K562 (cell line): ENCODE data around the gene ANKRD27. TPM values are rescaled to one million over a fixed set of nuclear protein-coding genes. Genes with fewer than 3 reads are reported as not detected.

Experiments
- ATAC-seq: fragments of 200-7000 bp; cut with Tn5 transposase; 3 replicates; pipeline ENCODE4 v1.9.1; 2020; ENCODE audit warnings: moderate library complexity
- BruUV-seq: library from RNA; stranded (reverse); fragments of 400-500 nt; replicated peaks from 2 replicates; lab custom pipeline; 2021; lab: Mats Ljungman, UMichigan
- CTCF ChIA-PET: fragments of 300-600 bp; formaldehyde crosslinking; extraction: SDS; loops from one replicate; lab custom pipeline; 2021; ENCODE audit warnings: low intra/inter-chr PET ratio; lab: Yijun Ruan, JAX
- POLR2A ChIA-PET: fragments of 300-600, 350-650 bp; sonication (Branson Sonifier 250); formaldehyde crosslinking; extraction: SDS; loops from one replicate; lab custom pipeline; 2021; ENCODE audit warnings: antibody characterized with exemption, inconsistent platforms; lab: Yijun Ruan, JAX
- DNase-seq, 4 experiments: peaks; one replicate each; pipeline versions ENCODE4 v3.0.0 to v3.0.0-alpha.2; 2011 to 2018; ENCODE audit warnings: low spot score in 3 of 4, mixed read lengths in 3 of 4; ENCODE audit errors: extremely low read depth in 1 of 4
- FAIRE-seq: peaks from 2 replicates; lab custom pipeline; 2011; peaks lifted over from hg19 to GRCh38; lab: Jason Lieb, UNC
- H2AFZ ChIP-seq: 2 replicates; pipeline ENCODE4 v1.6.0; 2011; ENCODE audit warnings: low read depth, low read length, control low read depth, inconsistent platforms
- H3K27ac ChIP-seq: fragments of 200-600 bp; 3 replicates; pipeline ENCODE4 v1.8.0; 2011; ENCODE audit warnings: low read depth, mild to moderate bottlenecking, control low read depth, inconsistent platforms, low read length, moderate library complexity, mixed read lengths; ENCODE audit errors: extremely low read depth
- H3K27me3 ChIP-seq, 2 experiments: fragments of 300-600 bp in 1 of 2; 2 replicates in 1 of 2; 3 replicates in 1 of 2; pipeline versions ENCODE4 v1.6.0 to v1.8.0; 2011; ENCODE audit warnings: inconsistent platforms in 2 of 2, low read length in 2 of 2, mild to moderate bottlenecking in 1 of 2, mixed read lengths in 1 of 2, moderate library complexity in 1 of 2; ENCODE audit not compliant: control insufficient read depth in 2 of 2, insufficient read depth in 2 of 2
- H3K36me3 ChIP-seq: fragments of 300-600 bp; 3 replicates; pipeline ENCODE4 v1.8.0; 2011; ENCODE audit warnings: mild to moderate bottlenecking, low read length, inconsistent platforms; ENCODE audit not compliant: control insufficient read depth, insufficient read depth
- H3K4me1 ChIP-seq, 2 experiments: fragments of 200-600 bp in 1 of 2; replicated peaks in 1 of 2; 2 replicates in 1 of 2; 3 replicates in 1 of 2; pipeline versions ENCODE4 v1.5.1 to v1.8.0; 2011; ENCODE audit warnings: inconsistent platforms in 2 of 2, low read length in 2 of 2, mild to moderate bottlenecking in 1 of 2, mixed read lengths in 1 of 2, moderate library complexity in 1 of 2; ENCODE audit not compliant: control insufficient read depth in 2 of 2, insufficient read depth in 2 of 2
- H3K4me2 ChIP-seq: 2 replicates; pipeline ENCODE4 v1.6.1; 2011; ENCODE audit warnings: low read length, control low read depth, inconsistent platforms, mixed read lengths; ENCODE audit not compliant: insufficient read depth
- H3K4me3 ChIP-seq: fragments of 200-600 bp; sonication (generic), shearing (Covaris generic); 2 replicates; pipeline ENCODE4 v1.5.1; 2016; ENCODE audit warnings: control low read depth, inconsistent platforms
- H3K79me2 ChIP-seq: fragments of 200-600 bp; 3 replicates; pipeline ENCODE4 v1.8.0; 2011; ENCODE audit warnings: low read length, inconsistent platforms; ENCODE audit not compliant: control insufficient read depth, insufficient read depth
- H3K9ac ChIP-seq, 2 experiments: 2 replicates each; pipeline versions ENCODE4 v1.6.0 to v1.6.1; 2011; ENCODE audit warnings: low read depth in 2 of 2, low read length in 2 of 2, control low read depth in 1 of 2, inconsistent platforms in 1 of 2, mild to moderate bottlenecking in 1 of 2, mixed read lengths in 1 of 2; ENCODE audit not compliant: insufficient read depth in 1 of 2
- H3K9me1 ChIP-seq: one replicate; pipeline ENCODE4 v1.6.0; 2011; ENCODE audit warnings: inconsistent platforms, mild to moderate bottlenecking, low read length, moderate library complexity; ENCODE audit not compliant: control insufficient read depth, insufficient read depth
- H3K9me3 ChIP-seq: replicated peaks from 2 replicates; pipeline ENCODE4 v1.5.1; 2011; ENCODE audit warnings: low read depth, low read length, inconsistent platforms; ENCODE audit not compliant: control insufficient read depth, insufficient read depth
- H4K20me1 ChIP-seq: replicated peaks from 2 replicates; pipeline ENCODE4 v1.6.1; 2011; ENCODE audit warnings: low read length, inconsistent platforms, mixed read lengths; ENCODE audit not compliant: control insufficient read depth, insufficient read depth
- CTCFL ChIP-seq: IDR thresholded peaks from 2 replicates; pipeline ENCODE4 v1.6.1; 2011; ENCODE audit warnings: borderline replicate concordance, low read depth, mild to moderate bottlenecking, moderate library complexity, low read length; ENCODE audit not compliant: insufficient read depth, poor library complexity, severe bottlenecking
- CXXC5 ChIP-seq: fragments of 250-450 bp; sonication (Bioruptor Pico); IDR thresholded peaks from 2 replicates; pipeline ENCODE4 v1.8.0; 2022; ENCODE audit warnings: inconsistent platforms, mild to moderate bottlenecking, moderate library complexity
- KLF6 ChIP-seq: fragments of 250-450 bp; sonication (Bioruptor Pico); IDR thresholded peaks from 2 replicates; pipeline ENCODE4 v1.4.0; 2020; ENCODE audit warnings: mild to moderate bottlenecking, moderate library complexity, borderline replicate concordance
- SMARCA5 ChIP-seq: fragments of 450-650 bp; IDR thresholded peaks from 2 replicates; pipeline ENCODE4 v1.6.1; 2016
- SRSF9 ChIP-seq: fragments of 200-400 bp; formaldehyde crosslinking; IDR thresholded peaks from 2 replicates; pipeline ENCODE4 v1.6.1; 2017; ENCODE audit warnings: low read depth, low read length, borderline replicate concordance
- TCF7 ChIP-seq: sonication (generic); IDR thresholded peaks from 2 replicates; pipeline ENCODE4 v1.6.1; 2016; ENCODE audit warnings: antibody characterized with exemption, borderline replicate concordance
- TSC22D4 ChIP-seq: fragments of 450-650 bp; IDR thresholded peaks from 2 replicates; pipeline ENCODE4 v1.6.1; 2016; ENCODE audit warnings: missing genetic modification characterization, missing biosample characterization, control low read depth
- ZNF263 ChIP-seq: sonication (generic); formaldehyde crosslinking; IDR thresholded peaks from 2 replicates; pipeline ENCODE4 v1.8.0; 2022; ENCODE audit warnings: mild to moderate bottlenecking, missing genetic modification reagents, borderline replicate concordance
- ZNF766 ChIP-seq: fragments of 200-800 bp; sonication (Bioruptor generic); conservative IDR thresholded peaks from 2 replicates; pipeline ENCODE4 v1.6.1; 2016; ENCODE audit warnings: missing genetic modification characterization, missing compliant biosample characterization
- ZZZ3 ChIP-seq: fragments of 450-650 bp; IDR thresholded peaks from 2 replicates; pipeline ENCODE4 v1.6.1; 2016; ENCODE audit warnings: antibody characterized with exemption, mild to moderate bottlenecking, moderate library complexity
- WGBS: fragments of 100-300 bp; shearing (Covaris generic); methylation state at CpG from one replicate; pipeline ENCODE4 v1.1.6; 2016; ENCODE audit warnings: low coverage, mixed read lengths; ENCODE audit not compliant: insufficient coverage; ENCODE audit errors: missing lambda C conversion rate; 5-methylcytosine and 5-hydroxymethylcytosine counted together
- in situ Hi-C: fragments of 300-500 bp; cut with MboI; formaldehyde crosslinking; loops from 4 replicates; pipeline ENCODE4 v1.15.0; 2018; ENCODE audit warnings: inconsistent platforms, mixed read lengths
- intact Hi-C: fragments of 100-400 bp; cut with micrococcal nuclease; formaldehyde crosslinking; loops from 2 replicates; pipeline ENCODE4 v1.14.2; 2022
- polyA plus RNA-seq, 8 experiments: library from polyadenylated mRNA; depleted of rRNA in 4 of 8; stranded (reverse) in 5 of 8; unstranded in 3 of 8; fragments of >200 nt; fragmentation: Nextera tagmentation in 2 of 8; fragmentation: Illumina TruSeq in 1 of 8; extraction: Ambion mirVana in 2 of 8; extraction: Trizol in 1 of 8; gene quantifications; 2 replicates each; pipeline versions ENCODE4 v1.2.1 to v1.2.3, GENCODE V29; 2011 to 2014; ENCODE audit warnings: inconsistent platforms in 1 of 8, missing spikeins in 1 of 8
- total RNA-seq, 7 experiments: library from RNA; depleted of rRNA in 6 of 7; stranded (reverse); fragments of >200 nt in 6 of 7; fragmentation: Illumina TruSeq in 2 of 7; extraction: Trizol in 2 of 7; gene quantifications; 2 replicates each; pipeline versions ENCODE4 v1.2.1 to v1.2.3, GENCODE V29; 2011 to 2021; ENCODE audit warnings: low replicate concordance in 1 of 7
- TF ChIP-seq, protein P1 (sequence below): fragments of 450-650 bp; formaldehyde crosslinking; IDR thresholded peaks from 2 replicates; pipeline ENCODE4 v1.4.0; 2020; ENCODE audit warnings: mild to moderate bottlenecking, mixed read lengths

Gene ANKRD27
- total and polyA plus RNA-seq, 9 of the 15 experiments (the other 6 are each of a cell fraction or from before 2014, with no cell fraction given): 5.3 to 71.3 (median 54.2) TPM

- no peak for TF ChIP-seq ZNF263 (CRISPR knock-in tag)
- TF ChIP-seq TSC22D4 (tag): no peak
- no peak for TF ChIP-seq KLF6 (CRISPR knock-in tag)
Measured at GRCh38 chr19:32598022-32598421, 77.0 kb downstream of the ANKRD27 start (continued).

DNA sequence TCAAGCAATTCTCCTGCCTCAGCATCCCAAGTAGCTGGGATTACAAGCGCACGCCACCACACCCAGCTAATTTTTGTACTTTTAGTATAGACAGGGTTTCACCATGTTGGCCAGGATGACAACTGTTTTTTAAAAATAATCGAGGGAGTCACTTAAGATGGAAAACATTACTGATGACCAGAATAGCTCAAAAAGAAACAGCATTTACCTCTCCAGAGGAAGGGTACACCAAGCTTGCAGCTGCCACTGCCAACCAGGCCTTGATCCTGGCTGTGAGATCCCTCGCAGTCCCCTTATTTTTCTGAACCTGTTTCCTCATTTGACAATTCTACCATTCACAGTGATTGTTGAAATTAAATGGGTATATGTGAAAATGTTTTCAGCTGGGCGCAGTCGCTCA lies 79.5 kb downstream of the ANKRD27 start:
- CTCF ChIA-PET: no interaction called here
- WGBS: 98% methylated on average over 6 of the region's 6 CpGs
- no peaks in the 10 kb centered on the region for H3K79me2 ChIP-seq

More for the DNA sequence above, 79.5 kb downstream of the ANKRD27 start:
- Histone ChIP-seq H3K9ac (no peak overlapping the region), H3K36me3 (peaks cover 70% of the 10 kb centered on the region), H3K4me3 (no peak overlapping the region), H4K20me1 (no peaks in the 10 kb centered on the region), H3K4me1 (no peaks in the 10 kb centered on the region), H3K9me3 (peaks cover 5% of the 10 kb centered on the region), H2AFZ (no peak overlapping the region), H3K27me3 (no peaks in the 10 kb centered on the region), H3K27ac (no peak overlapping the region), H3K4me2 (no peak overlapping the region), H3K9me1 (no peaks in the 10 kb centered on the region)
- no peak for TF ChIP-seq SRSF9
- no peak for TF ChIP-seq TCF7
- no peak for TF ChIP-seq SMARCA5
- no peak for TF ChIP-seq CXXC5 (CRISPR knock-in tag)
- TF ChIP-seq ZNF766: no peak
- TF ChIP-seq ZZZ3: no peak
- TF ChIP-seq, protein P1, sequence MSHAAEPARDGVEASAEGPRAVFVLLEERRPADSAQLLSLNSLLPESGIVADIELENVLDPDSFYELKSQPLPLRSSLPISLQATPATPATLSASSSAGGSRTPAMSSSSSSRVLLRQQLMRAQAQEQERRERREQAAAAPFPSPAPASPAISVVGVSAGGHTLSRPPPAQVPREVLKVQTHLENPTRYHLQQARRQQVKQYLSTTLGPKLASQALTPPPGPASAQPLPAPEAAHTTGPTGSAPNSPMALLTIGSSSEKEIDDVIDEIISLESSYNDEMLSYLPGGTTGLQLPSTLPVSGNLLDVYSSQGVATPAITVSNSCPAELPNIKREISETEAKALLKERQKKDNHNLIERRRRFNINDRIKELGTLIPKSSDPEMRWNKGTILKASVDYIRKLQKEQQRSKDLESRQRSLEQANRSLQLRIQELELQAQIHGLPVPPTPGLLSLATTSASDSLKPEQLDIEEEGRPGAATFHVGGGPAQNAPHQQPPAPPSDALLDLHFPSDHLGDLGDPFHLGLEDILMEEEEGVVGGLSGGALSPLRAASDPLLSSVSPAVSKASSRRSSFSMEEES (CRISPR knock-in tag): no peak
- no peak for TF ChIP-seq CTCFL
- FAIRE-seq: no peak
- ATAC-seq: no peak
- no peak for DNase-seq
- intact Hi-C loops: no loop called here
- POLR2A ChIA-PET: interaction anchor here (0.5 to 1.3 kb wide), 2 partner anchors 12 to 566 kb away, joined by 4 read pairs; no protein-coding TSS in a partner anchor
- no TSS peak for BruUV-seq
- in situ Hi-C loops: no loop called here
